Urinary bladder (tissue), 4 donors: ENCODE measurements around the gene SLFN5. TPM values are rescaled to one million over a fixed set of nuclear protein-coding genes. Genes with fewer than 3 reads are reported as not detected.
"Not testable (repeated sequence)": the region's sequence is repeated elsewhere in the genome, so short reads cannot be mapped to it uniquely, and the experiment has no call there.

Experiments used
- DNase-seq: peaks from one replicate; pipeline ENCODE4 v3.0.0-alpha.2; 2015; ENCODE audit errors: extremely low spot score
- H3K27ac ChIP-seq: one replicate; pipeline ENCODE4 v1.5.1; 2013; ENCODE audit warnings: low read depth, mild to moderate bottlenecking, moderate library complexity
- H3K36me3 ChIP-seq: one replicate; pipeline ENCODE4 v1.6.1; 2013; ENCODE audit warnings: mild to moderate bottlenecking, moderate library complexity; ENCODE audit not compliant: insufficient read depth
- H3K4me1 ChIP-seq: one replicate; pipeline ENCODE4 v1.6.1; 2013; ENCODE audit warnings: mild to moderate bottlenecking, moderate library complexity; ENCODE audit not compliant: insufficient read depth
- H3K4me3 ChIP-seq: one replicate; pipeline ENCODE4 v1.5.1; 2013; ENCODE audit warnings: low read depth, low read length
- WGBS: extraction: QIAGEN DNeasy Blood & Tissue Kit; methylation state at CpG from one replicate; pipeline ENCODE4 v1.1.7; 2013; 5-methylcytosine and 5-hydroxymethylcytosine counted together
- polyA plus RNA-seq: library from polyadenylated mRNA; stranded (reverse); fragments of 200-250 nt; gene quantifications from one replicate; pipeline ENCODE4 v1.2.3, GENCODE V29; 2013
- total RNA-seq: library from RNA; depleted of rRNA; stranded (reverse); fragments of >200 nt; gene quantifications from one replicate; pipeline ENCODE4 v1.2.3, GENCODE V29; 2014
- donor health status: healthy with polysubstance abuse.
- donor health status: healthy.

Gene SLFN5
- total RNA-seq (30.3 TPM), polyA plus RNA-seq (12.6 TPM)

GRCh38 chr17:35242805-35243560 is at the start of gene SLFN5:
TSS of gene SLFN5 (plus strand) at chr17:35243072. CDS start at chr17:35258691, 15,619 bp downstream.
- H3K4me1 ChIP-seq, result no peaks in the 10 kb centered on the region
- WGBS, result under 1% methylated on average over 44 of the region's 44 CpGs
- H3K27ac ChIP-seq, result peak within 1 kb of the TSS; percentile 96
- H3K4me3 ChIP-seq, result peak within 1 kb of the TSS; percentile 70
- DNase-seq, result peak; percentile 87
- no peaks in the 10 kb centered on the region for H3K36me3 ChIP-seq

- not testable (repeated sequence) for H3K27ac ChIP-seq, H3K4me3 ChIP-seq, H3K4me1 ChIP-seq, DNase-seq, H3K36me3 ChIP-seq
- 92% methylated on average over 12 of the region's 12 CpGs for WGBS
Observed at GRCh38 chr17:35194001-35194400, 48.9 kb upstream of the SLFN5 start, which contains the start of gene SLC35G3. TSS of gene SLC35G3 (minus strand) at chr17:35194393. CDS start at chr17:35194307, 86 bp downstream.

GRCh38 chr17:35195062-35195461 is 47.8 kb upstream of the SLFN5 start:
- not testable (repeated sequence) for DNase-seq, H3K4me1 ChIP-seq, H3K27ac ChIP-seq, H3K36me3 ChIP-seq, H3K4me3 ChIP-seq
- WGBS, result 92% methylated on average over 31 of the region's 31 CpGs

- not testable (repeated sequence) for H3K4me1 ChIP-seq, DNase-seq, H3K4me3 ChIP-seq, H3K36me3 ChIP-seq, H3K27ac ChIP-seq
- 90% methylated on average over 2 of the region's 2 CpGs for WGBS
Observed at GRCh38 chr17:35202582-35202981, 40.3 kb upstream of the SLFN5 start.

GRCh38 chr17:35210741-35211140 is 32.1 kb upstream of the SLFN5 start:
- H3K27ac ChIP-seq, result no peak overlapping the region
- DNase-seq, result no peak
- 90% methylated on average over 7 of the region's 7 CpGs for WGBS
- H3K36me3 ChIP-seq, result no peaks in the 10 kb centered on the region
- no peak overlapping the region for H3K4me3 ChIP-seq
- H3K4me1 ChIP-seq, result no peaks in the 10 kb centered on the region

- no peak for DNase-seq
- Histone ChIP-seq H3K27ac (no peak overlapping the region), H3K4me1 (no peaks in the 10 kb centered on the region), H3K4me3 (no peak overlapping the region), H3K36me3 (no peaks in the 10 kb centered on the region)
- 91% methylated on average over 4 of the region's 4 CpGs for WGBS
Observed at GRCh38 chr17:35212668-35213067, 30.2 kb upstream of the SLFN5 start.

- no peaks in the 10 kb centered on the region for H3K4me1 ChIP-seq
- H3K4me3 ChIP-seq, result no peak overlapping the region
- no peak for DNase-seq
- H3K36me3 ChIP-seq, result no peaks in the 10 kb centered on the region
- WGBS, result 68% methylated on average over 5 of the region's 5 CpGs
- H3K27ac ChIP-seq, result no peak overlapping the region
Observed at GRCh38 chr17:35213412-35213940, 29.4 kb upstream of the SLFN5 start.

- H3K27ac ChIP-seq, result no peak overlapping the region
- no peak overlapping the region for H3K4me3 ChIP-seq
- H3K36me3 ChIP-seq, result no peaks in the 10 kb centered on the region
- DNase-seq, result no peak
- no peaks in the 10 kb centered on the region for H3K4me1 ChIP-seq
- WGBS, result 48% methylated on average over 3 of the region's 3 CpGs
Observed at GRCh38 chr17:35214192-35214591, 28.7 kb upstream of the SLFN5 start.

GRCh38 chr17:35214631-35215273 is 28.1 kb upstream of the SLFN5 start:
- no peaks in the 10 kb centered on the region for H3K36me3 ChIP-seq
- DNase-seq, result no peak
- peak overlapping the region; percentile 76 for H3K27ac ChIP-seq
- WGBS, result 57% methylated on average over 5 of the region's 5 CpGs
- no peak overlapping the region for H3K4me3 ChIP-seq
- no peaks in the 10 kb centered on the region for H3K4me1 ChIP-seq

GRCh38 chr17:35217107-35217506 is 25.8 kb upstream of the SLFN5 start:
- no peak overlapping the region for H3K4me3 ChIP-seq
- H3K4me1 ChIP-seq, result no peaks in the 10 kb centered on the region
- H3K27ac ChIP-seq, result no peak overlapping the region
- no peak for DNase-seq
- WGBS, result 36% methylated on average over 5 of the region's 5 CpGs
- no peaks in the 10 kb centered on the region for H3K36me3 ChIP-seq

- no peak overlapping the region for H3K27ac ChIP-seq
- 47% methylated on average over 2 of the region's 2 CpGs for WGBS
- no peaks in the 10 kb centered on the region for H3K4me1 ChIP-seq
- no peaks in the 10 kb centered on the region for H3K36me3 ChIP-seq
- DNase-seq, result no peak
- no peak overlapping the region for H3K4me3 ChIP-seq
Observed at GRCh38 chr17:35218915-35219314, 24.0 kb upstream of the SLFN5 start.

- H3K27ac ChIP-seq, result no peak overlapping the region
- WGBS, result over 99% methylated on average over 2 of the region's 2 CpGs
- no peak for DNase-seq
- no peaks in the 10 kb centered on the region for H3K36me3 ChIP-seq
- no peak overlapping the region for H3K4me3 ChIP-seq
- no peaks in the 10 kb centered on the region for H3K4me1 ChIP-seq
Observed at GRCh38 chr17:35222452-35222851, 20.4 kb upstream of the SLFN5 start.

GRCh38 chr17:35224436-35224835 is 18.4 kb upstream of the SLFN5 start:
- Histone ChIP-seq H3K27ac (no peak overlapping the region), H3K36me3 (no peaks in the 10 kb centered on the region), H3K4me3 (no peak overlapping the region), H3K4me1 (no peaks in the 10 kb centered on the region)
- DNase-seq, result no peak
- 49% methylated on average over 1 of the region's 1 CpG for WGBS

GRCh38 chr17:35227546-35227945 is 15.3 kb upstream of the SLFN5 start:
- Histone ChIP-seq H3K4me3 (no peak overlapping the region), H3K4me1 (no peaks in the 10 kb centered on the region), H3K36me3 (no peaks in the 10 kb centered on the region), H3K27ac (no peak overlapping the region)
- no peak for DNase-seq
- 94% methylated on average over 2 of the region's 2 CpGs for WGBS
